Activated CD8-positive, alpha-beta memory T cell treated with anti-CD3 and anti-CD28 coated beads, Interleukin-2, amount 50 U/mL, for 4 hours (primary cell): ENCODE results near the gene GCLM.
A peak's percentile ranks its signal among the peaks of the same experiment; 100 is the strongest.
"Not testable (repeated sequence)": the region's sequence is repeated elsewhere in the genome, so short reads cannot be mapped to it uniquely, and the experiment has no call there.

Experiments used
- DNase-seq: peaks from one replicate; pipeline ENCODE4 v3.0.0-alpha.2; 2020

Gene GCLM

GRCh38 chr1:93882269-93882668 is 27.0 kb downstream of the GCLM start:
- no peak for DNase-seq

GRCh38 chr1:93880731-93881130 is 28.5 kb downstream of the GCLM start:
- DNase-seq, result no peak

GRCh38 chr1:93878889-93879586 is 30.2 kb downstream of the GCLM start, which contains the start of gene DNTTIP2:
Gene DNTTIP2 (minus strand): TSS chr1:93879206. CDS start chr1:93879148, 58 bp downstream.
- peak; percentile 88 for DNase-seq

GRCh38 chr1:93878501-93878888 is 30.7 kb downstream of the GCLM start:
- DNase-seq, result peak; percentile 75

GRCh38 chr1:93877529-93877928 is 31.7 kb downstream of the GCLM start:
- no peak for DNase-seq

- no peak for DNase-seq
These were observed 33.0 kb downstream of the GCLM start for GRCh38 chr1:93876244-93876643.

- no peak for DNase-seq
These were observed 35.1 kb downstream of the GCLM start for GRCh38 chr1:93874025-93874651.

GRCh38 chr1:93871366-93871765 is 37.9 kb downstream of the GCLM start:
- no peak for DNase-seq

- DNase-seq, result no peak
These were observed 39.6 kb downstream of the GCLM start for GRCh38 chr1:93869653-93870052.

- not testable (repeated sequence) for DNase-seq
These were observed 40.7 kb downstream of the GCLM start for GRCh38 chr1:93868492-93868891.

- DNase-seq, result no peak
These were observed 44.0 kb downstream of the GCLM start for GRCh38 chr1:93865253-93865652.

- no peak for DNase-seq
These were observed 45.1 kb downstream of the GCLM start for GRCh38 chr1:93864175-93864574.

- not testable (repeated sequence) for DNase-seq
These were observed 51.6 kb downstream of the GCLM start for GRCh38 chr1:93857653-93858052.

GRCh38 chr1:93855983-93856382 is 53.2 kb downstream of the GCLM start:
- DNase-seq, result not testable (repeated sequence)

GRCh38 chr1:93853940-93854339 is 55.3 kb downstream of the GCLM start:
- DNase-seq, result no peak

- DNase-seq, result no peak
These were observed 57.4 kb downstream of the GCLM start for GRCh38 chr1:93851878-93852277.

- no peak for DNase-seq
These were observed 57.9 kb downstream of the GCLM start for GRCh38 chr1:93851327-93851712.

GRCh38 chr1:93850687-93851326 is 58.4 kb downstream of the GCLM start:
- peak; percentile 57 for DNase-seq

- DNase-seq, result no peak
These were observed 60.8 kb downstream of the GCLM start for GRCh38 chr1:93848350-93848883.

GRCh38 chr1:93847811-93848288 is 61.4 kb downstream of the GCLM start:
- DNase-seq, result peak; percentile 78

GRCh38 chr1:93846992-93847810 is 62.0 kb downstream of the GCLM start:
- DNase-seq, result peak; percentile 85

- DNase-seq, result peak; percentile 87
These were observed 62.8 kb downstream of the GCLM start for GRCh38 chr1:93846206-93846991.
